GM18907 (cell line): ENCODE results near the gene CACNA1E.
"Not testable (repeated sequence)": the region's sequence is repeated elsewhere in the genome, so short reads cannot be mapped to it uniquely, and the experiment has no call there.

ENCODE experiments used
- ATAC-seq: cut with Tn5 transposase; IDR thresholded peaks from one replicate; pipeline ENCODE4 v1.9.1; 2021; ENCODE audit warnings: mild to moderate bottlenecking, moderate library complexity; ENCODE audit not compliant: unreplicated experiment

CACNA1E gene

DNA sequence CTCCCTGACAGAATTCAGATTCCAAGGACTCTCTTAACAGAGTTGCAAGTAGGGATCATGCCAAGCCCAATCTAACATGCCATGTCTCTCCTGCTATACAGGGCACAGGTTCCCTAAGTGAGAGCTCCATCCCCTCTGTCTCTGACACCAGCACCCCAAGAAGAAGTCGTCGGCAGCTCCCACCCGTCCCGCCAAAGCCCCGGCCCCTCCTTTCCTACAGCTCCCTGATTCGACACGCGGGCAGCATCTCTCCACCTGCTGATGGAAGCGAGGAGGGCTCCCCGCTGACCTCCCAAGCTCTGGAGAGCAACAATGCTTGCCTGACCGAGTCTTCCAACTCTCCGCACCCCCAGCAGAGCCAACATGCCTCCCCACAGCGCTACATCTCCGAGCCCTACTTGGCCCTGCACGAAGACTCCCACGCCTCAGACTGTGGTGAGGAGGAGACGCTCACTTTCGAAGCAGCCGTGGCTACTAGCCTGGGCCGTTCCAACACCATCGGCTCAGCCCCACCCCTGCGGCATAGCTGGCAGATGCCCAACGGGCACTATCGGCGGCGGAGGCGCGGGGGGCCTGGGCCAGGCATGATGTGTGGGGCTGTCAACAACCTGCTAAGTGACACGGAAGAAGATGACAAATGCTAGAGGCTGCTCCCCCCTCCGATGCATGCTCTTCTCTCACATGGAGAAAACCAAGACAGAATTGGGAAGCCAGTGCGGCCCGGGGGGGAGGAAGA lies 315.0 kb downstream of the CACNA1E start:
- no peak for ATAC-seq

DNA sequence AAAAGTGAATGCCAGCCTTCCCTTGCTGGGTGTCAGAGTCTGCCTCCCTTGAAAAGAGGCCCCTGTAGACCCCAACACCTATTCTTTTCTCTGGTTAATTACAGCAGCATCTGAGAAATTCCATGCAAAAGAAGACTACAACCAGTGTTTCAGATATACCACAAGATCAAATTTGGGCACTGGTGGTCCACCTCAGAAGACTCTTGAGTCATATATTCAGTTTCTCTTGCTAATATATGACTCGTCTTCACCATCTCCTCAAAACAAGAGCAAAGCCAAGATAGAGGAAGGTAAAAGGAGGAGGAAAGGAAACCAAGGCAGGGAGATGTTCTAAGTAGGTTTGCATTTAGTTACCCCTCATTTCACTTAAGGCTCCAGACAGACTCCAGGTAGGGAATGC lies 318.3 kb downstream of the CACNA1E start:
- no peak for ATAC-seq

DNA sequence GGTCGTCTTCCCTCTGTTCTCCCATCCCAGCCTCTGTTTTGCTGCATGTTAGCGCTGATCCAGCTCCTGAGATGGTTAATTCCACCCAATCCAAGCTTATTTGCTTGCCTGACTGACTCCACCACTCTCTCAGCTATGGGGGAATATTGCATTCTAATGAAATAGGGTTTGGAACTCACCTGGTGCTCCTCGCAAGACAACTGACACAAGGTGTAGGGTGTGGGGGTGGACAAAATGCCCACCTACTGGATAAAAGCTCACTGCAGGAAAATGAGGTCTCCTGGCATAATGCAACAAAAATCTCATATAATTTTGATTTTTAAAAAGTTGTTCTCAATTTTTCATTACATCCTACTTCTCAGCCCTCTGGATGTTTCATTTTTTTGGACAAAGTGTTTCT lies 319.1 kb downstream of the CACNA1E start:
- no peak for ATAC-seq

DNA sequence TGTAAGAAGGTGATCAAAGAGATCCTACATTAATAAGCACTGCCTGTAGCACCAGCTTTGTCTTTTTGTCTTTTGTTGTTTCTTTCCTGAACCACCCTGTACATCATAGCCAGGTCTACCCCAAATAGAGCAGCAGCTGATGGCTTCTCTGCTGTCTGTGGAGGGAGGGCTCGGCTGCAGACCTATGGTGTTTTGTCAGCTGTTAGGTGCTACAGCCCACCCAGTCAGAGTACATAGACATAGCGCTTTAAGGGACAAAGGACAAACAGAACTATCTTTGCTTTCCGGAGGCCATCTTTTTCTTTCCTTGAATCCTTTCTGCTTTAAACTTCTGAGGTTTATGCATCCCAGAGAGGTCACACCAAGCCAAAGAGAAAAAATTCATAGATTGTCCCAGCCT lies 320.1 kb downstream of the CACNA1E start:
- no peak for ATAC-seq

DNA sequence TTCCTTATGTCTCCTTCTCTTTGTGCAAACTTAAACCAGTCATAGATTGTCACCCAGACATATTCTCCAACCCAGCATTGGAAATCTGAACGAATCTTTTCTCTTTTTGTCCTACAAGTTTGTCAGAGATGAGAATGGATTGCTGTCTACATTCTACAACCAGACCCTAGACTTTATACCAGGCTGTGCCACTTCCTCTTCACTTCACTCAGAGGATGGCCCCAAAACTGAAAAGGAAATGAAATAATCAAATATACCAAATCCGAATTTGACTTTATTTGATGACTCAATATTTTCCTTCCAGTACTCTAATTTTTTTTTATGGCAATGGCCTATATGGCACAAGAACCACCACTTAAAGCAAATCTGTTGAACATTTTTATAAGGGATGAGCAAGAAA lies 321.7 kb downstream of the CACNA1E start:
- no peak for ATAC-seq

DNA sequence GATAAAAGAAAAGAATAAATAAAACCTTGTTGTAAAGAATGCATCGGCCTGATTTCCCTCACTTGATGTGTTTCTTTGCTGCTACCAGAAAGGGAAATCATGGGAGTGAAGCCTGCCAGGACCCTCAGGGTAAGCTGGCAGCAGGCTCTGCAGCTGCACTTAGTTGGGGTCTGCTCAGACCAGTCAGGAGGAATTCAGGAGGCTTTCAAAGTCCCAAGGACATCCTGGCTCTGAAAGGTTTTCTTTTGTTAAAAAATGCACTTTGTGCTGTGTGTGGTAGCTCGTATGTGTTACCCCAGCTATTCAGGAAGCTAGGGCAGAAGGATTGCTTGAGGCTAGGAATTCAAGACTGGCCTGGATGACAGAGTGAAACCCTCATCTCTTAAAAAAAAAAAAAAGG lies 323.4 kb downstream of the CACNA1E start:
- ATAC-seq: no peak

DNA sequence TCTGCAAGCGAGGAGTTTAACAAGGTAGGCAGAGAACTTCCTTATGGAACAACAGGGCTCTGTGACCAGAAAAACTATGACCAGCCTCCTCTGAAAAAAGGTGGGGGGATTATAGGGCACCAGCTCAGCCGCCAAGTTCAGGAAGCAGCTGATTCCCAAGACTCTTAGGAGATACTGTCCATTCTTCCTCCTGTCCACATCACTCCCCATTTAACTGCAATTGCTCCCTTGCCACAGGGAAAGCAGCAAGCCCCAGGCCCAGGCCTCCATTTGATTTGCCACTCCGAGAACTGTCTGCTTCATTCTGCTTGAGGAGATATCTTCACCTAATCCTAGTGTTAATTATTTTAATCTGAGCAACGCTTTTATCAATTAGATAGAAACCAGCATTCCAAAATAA lies 323.9 kb downstream of the CACNA1E start:
- no peak for ATAC-seq

DNA sequence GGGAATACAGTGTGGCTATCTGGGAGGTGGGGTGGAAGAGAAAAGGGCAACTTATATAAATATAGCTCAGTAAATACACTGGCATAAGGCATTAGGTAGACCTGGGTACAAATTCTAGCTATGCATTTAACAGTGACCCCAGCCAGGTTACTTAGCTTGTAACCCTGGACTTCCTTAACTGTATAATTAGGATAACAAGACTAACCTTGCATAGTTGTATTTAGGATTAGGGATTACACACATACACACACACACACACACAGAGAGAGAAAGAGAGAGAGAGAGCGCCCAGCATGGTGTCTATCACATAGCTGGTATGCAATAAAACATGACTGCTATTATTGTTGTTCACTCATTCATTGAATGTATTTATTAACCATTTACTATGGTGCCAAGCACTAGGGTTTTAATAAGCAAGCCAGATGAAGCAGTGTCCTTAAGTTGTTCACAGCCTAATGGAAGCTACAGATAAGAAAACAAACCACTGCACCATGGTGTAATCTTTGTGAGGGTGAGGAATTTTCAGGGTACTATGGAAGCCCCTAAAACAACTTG lies 326.8 kb downstream of the CACNA1E start:
- no peak for ATAC-seq

DNA sequence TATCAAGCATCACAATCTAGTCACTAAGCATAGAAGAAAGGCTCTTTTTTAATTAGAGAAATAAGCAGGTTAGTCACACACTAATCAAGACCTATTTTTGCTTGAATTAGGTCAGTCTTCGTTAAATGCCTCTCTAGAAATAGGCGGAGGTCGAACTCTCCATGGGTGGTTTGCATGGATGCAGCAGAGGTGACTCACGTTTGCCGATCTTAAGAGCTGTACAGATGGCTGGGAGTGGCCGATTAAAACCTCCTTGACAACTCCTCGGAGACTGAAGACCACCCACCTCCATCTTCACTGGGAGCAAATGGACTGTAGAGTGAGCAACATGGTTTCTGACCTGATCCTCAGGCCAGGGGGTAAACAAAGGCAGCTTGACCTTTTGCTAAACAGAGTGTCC lies 328.9 kb downstream of the CACNA1E start:
- no peak for ATAC-seq

DNA sequence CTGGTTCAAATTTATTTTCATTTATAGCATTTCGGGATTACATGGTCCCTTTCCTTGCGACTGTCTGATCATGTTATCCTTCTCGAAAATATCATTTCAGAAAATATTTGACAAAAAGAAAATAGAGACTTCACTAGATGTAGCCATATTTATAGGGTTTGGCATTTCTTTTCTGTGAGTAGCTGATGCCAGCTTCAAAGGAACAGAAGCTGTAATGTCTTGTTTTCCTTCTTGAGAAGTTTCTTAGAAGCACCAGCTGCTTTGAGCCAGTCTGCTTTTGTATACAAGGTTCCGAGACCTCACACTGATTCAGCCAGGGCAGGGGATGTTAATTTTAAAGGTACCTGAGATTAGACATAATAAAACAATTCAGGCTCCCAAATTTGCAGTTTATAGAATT lies 329.9 kb downstream of the CACNA1E start:
- no peak for ATAC-seq

DNA sequence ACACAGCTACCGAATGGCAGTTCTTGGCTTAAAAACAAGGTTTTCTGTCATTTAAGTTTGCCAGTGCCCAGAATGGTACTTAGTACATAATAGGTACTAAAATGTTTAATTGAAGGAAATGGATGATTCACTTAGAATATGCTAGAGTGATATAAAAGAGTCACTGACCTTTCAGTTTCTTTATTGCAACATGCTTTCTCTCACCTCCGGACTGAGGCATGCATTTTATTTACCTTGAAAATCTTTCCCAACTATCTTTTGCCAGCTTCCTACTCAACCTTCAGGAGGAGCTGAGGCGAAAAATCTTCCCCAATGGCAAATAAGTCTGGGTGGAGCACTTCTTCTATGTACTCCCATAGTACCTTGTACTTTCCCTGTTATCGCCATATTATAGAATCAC lies 333.3 kb downstream of the CACNA1E start:
- no peak for ATAC-seq

DNA sequence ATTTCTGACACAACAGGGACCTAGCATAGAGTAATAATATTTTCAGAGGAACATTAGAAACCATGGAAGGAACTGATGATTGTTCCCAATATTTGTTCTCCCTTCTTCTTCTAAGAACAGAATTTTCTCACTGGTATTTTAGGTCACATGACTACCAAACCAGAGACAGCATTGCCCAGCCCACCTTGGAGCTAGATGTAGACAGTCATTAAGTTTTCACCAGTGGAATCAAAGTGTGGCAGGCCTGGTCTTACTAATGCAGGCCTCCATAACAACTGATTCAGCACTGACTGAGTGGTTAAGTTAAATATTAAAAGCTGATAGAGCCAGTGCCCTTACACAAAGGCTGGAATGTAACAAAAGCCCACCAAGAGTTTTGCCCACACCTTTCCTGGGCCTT lies 333.8 kb downstream of the CACNA1E start:
- ATAC-seq: no peak

DNA sequence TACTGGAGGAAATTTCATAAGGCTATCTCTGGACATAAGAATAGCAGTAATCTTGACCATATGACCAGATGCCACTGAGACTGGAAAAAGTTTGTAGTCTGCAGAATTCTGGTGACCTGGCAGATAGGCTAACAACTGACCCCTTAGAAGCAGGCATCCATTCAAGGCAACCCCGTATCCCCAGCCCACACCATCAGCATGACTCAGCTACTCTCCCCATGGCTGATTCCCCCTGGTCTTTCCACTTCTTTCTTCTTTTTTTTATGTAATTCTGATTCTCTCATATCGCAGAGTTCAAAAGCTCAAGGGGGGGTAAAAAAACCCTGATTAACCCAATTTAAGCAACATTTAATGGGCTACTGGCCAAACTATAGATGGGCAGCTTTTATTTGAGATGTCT lies 335.1 kb downstream of the CACNA1E start:
- no peak for ATAC-seq

DNA sequence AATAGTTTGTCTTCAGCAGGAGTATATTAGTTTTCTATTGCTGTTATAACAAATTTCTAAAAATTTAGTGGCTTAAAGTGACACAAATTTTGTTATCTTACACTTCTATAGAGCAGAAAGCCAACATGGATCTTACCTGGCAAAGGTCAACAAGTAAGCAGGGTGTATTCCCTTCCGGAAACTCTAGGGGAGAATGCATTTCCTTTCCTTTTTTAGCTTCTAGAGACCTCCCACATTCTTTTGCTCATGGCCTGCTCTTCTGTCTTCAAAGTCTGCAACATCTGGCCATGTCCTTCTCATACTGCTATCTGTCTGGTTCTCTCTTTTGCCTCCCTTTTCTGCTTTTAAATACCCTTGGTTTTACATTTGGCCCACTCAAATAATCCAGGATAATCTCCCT lies 335.6 kb downstream of the CACNA1E start:
- no peak for ATAC-seq

DNA sequence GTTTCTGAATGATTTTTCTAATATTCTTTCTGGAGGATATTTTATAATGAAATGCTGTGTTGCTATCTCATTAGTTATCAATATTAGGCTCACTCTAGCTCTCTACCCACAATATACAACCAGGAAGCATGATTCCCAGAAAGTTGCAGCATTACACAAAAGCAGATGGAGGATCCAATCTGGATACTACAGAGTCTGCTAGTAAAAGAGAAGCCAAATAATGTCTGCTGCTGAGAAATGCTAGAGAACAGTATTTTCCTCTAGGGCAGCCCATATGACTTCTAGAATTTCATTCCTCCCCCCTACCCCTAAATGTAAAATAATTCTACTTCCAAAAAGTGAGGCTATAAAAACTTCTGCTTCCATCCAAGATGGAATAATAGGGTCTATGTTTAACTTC lies 338.4 kb downstream of the CACNA1E start:
- ATAC-seq: no peak

DNA sequence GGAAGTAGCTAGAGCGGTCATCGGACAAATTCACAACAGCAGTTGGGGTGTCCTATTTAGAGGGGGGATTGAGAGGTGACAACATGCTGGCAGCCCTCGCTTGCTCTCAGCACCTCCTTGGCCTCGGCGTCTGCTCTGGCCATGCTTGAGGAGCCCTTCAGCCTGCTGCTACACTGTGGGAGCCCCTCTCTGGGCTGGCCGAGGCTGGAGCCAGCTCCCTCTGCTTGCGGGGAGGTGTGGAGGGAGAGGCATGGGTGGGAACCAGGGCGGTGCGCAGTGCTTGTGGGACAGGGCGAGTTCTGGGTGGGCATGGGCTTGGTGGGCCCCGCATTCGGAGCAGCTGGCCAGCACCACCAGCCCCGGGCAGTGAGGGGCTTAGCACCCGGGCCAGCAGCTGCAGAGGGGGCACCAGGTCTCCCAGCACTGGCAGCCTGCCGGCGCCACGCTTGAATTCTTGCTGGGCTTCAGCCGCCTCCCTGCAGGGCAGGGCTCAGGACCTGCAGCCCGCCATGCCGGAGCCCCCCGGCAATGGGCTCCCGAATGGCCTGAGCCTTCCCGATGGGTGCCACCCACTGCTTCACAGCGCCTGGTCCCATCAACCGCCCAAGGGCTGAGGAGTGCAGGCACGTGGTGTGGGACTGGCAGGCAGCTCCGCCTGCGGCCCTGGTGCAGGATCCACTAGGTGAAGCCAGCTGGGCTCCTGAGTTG lies 349.0 kb downstream of the CACNA1E start:
- ATAC-seq: not testable (repeated sequence)

DNA sequence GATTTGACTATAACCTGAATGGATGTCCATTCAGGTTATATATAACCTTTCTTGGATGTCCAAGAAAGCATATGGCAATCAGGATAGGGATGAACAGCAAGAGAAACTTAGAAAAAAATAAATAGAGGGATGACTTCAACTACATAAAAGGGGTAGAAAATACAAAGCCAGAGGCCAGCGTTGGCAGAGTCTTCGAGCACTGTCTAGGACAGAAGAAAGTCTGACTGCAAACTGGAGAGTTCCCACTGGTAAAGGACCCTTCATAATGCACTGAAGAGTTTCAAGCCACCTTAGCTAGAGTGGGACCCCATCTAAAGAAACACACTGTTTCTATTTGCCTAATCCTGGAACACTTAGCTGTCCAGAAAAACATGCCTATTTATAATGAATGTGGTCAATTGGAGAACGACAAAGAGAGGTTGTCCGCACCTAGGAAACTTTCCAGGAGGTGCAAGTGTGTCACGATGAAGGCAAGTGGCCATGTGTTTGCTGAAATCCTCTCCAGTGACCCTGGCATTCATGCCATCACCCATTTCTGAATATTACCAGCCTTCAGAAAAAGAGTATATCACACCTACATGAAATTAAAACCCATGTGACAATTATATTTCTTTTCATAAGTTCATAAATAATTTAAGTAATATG lies 362.8 kb downstream of the CACNA1E start:
- ATAC-seq: no peak

DNA sequence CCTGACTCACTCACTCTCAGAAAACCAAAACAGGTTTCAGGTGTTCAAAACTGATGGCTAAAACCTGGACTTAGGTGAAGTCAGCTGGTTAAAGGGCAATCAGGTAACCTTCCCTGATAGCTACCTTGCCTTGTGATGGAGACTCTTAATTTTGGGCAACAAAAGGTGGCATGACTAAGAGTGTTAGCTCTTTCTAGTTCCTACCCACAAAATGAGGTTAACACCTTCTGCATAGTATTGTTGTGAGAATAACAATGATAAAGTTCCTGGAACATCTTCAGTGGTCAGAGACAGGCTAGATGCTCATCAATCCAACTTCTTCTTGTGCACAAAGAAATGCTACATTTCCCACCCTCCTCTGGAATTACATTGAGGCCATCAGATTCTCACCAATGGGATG lies 363.4 kb downstream of the CACNA1E start:
- no peak for ATAC-seq

DNA sequence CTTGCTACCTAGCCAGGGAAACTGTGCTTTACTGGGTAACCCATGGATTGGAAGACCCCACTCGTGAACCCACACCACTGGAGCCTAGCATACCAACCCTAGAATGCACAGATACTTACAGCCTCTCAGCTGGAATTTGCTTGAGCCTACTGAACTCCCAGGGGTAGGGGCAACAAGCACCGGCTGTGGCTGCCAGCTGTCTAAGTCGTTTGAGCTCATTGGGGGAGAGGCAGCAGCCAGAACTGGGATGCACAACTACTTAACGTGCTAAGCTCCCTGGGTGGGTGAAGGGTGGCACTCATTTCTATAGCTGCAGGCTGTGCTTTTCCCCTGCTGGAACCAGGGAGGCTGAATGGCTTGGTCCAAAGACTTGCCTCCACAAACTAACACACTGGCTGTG lies 365.8 kb downstream of the CACNA1E start:
- ATAC-seq: no peak

DNA sequence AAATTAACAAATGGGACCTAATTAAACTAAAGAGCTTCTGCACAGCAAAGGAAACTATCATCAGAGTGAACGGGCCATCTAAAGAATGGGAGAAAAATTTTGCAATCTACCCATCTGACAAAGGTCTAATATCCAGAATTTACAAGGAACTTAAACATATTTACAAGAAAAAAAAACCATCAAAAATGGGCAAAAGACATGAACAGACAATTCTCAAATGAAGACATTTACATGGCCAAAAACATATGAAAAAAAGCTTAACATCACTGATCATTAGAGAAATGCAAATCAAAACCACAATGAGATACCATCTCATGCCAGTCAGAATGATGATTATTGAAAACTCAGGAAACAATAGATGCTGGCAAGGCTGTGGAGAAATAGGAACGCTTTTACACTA lies 370.9 kb downstream of the CACNA1E start:
- ATAC-seq: not testable (repeated sequence)

DNA sequence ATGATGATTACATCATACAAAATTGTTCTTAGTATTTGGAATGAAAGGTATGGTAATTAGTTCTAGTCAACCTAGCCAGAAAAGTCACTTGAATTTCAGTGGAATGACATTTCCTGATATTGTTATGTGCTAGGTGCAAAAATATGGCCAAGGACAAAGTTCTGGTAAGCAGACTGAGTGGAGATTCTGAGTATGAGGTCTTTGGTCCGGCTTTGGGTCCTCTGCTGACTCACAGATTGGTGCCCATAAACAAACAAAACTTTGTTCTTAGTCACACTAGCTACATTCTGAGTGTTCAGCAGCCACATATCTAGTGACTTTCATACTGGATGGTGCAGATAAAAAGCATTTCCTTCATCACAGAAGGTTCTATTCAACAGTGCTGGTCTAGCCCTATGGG lies 372.1 kb downstream of the CACNA1E start:
- ATAC-seq: no peak
